OCI-LY1 (cell line): ENCODE results near the gene AP3S2.

ENCODE experiments used
- H2AFZ ChIP-seq: fragments of 200-600 bp; sonication (generic), shearing (Covaris generic); 2 replicates; pipeline ENCODE4 v1.6.0; 2014; ENCODE audit warnings: antibody characterized with exemption, mild to moderate bottlenecking, low read length
- H3F3A ChIP-seq: fragments of 200-600 bp; sonication (generic), shearing (Covaris generic); 2 replicates; pipeline ENCODE4 v1.6.0; 2014; ENCODE audit warnings: mild to moderate bottlenecking, antibody characterized with exemption, low read length, moderate library complexity; ENCODE audit not compliant: insufficient read depth
- H3K27ac ChIP-seq: fragments of 200-600 bp; sonication (generic); 2 replicates; pipeline ENCODE4 v1.5.1; 2014; ENCODE audit warnings: low read length, mixed run types, mild to moderate bottlenecking, low read depth; ENCODE audit not compliant: poor library complexity, severe bottlenecking
- H3K27me3 ChIP-seq: fragments of 200-600 bp; sonication (generic); 2 replicates; pipeline ENCODE4 v1.6.0; 2014; ENCODE audit warnings: antibody characterized with exemption, mild to moderate bottlenecking, low read length, moderate library complexity; ENCODE audit not compliant: insufficient read depth
- H3K36me3 ChIP-seq: fragments of 200-600 bp; sonication (generic); 2 replicates; pipeline ENCODE4 v1.6.1; 2014; ENCODE audit warnings: mild to moderate bottlenecking, antibody characterized with exemption, low read length, moderate library complexity, mixed read lengths; ENCODE audit not compliant: insufficient read depth
- H3K4me1 ChIP-seq: fragments of 200-600 bp; sonication (generic); 2 replicates; pipeline ENCODE4 v1.5.1; 2014; ENCODE audit warnings: mild to moderate bottlenecking, low read length, moderate library complexity; ENCODE audit not compliant: insufficient read depth, severe bottlenecking
- H3K4me2 ChIP-seq: fragments of 200-600 bp; sonication (generic), shearing (Covaris generic); 2 replicates; pipeline ENCODE4 v1.6.1; 2014; ENCODE audit warnings: low read length
- H3K4me3 ChIP-seq: fragments of 200-600 bp; sonication (generic); 2 replicates; pipeline ENCODE4 v1.5.1; 2014; ENCODE audit warnings: low read length, low read depth, mild to moderate bottlenecking, mixed read lengths; ENCODE audit not compliant: poor library complexity, severe bottlenecking
- H3K79me2 ChIP-seq: fragments of 200-600 bp; shearing (Covaris generic); 2 replicates; pipeline ENCODE4 v1.6.1; 2016; ENCODE audit warnings: mixed run types, low read length, mixed read lengths; ENCODE audit not compliant: insufficient read depth
- H3K9ac ChIP-seq: fragments of 200-600 bp; sonication (generic), shearing (Covaris generic); 2 replicates; pipeline ENCODE4 v1.6.1; 2014; ENCODE audit warnings: mild to moderate bottlenecking, low read length, mixed read lengths
- H3K9me2 ChIP-seq: fragments of 200-600 bp; sonication (generic), shearing (Covaris generic); 2 replicates; pipeline ENCODE4 v1.6.1; 2014; ENCODE audit warnings: low read depth, mild to moderate bottlenecking, low read length, mixed read lengths
- H3K9me3 ChIP-seq: fragments of 200-600 bp; shearing (Covaris generic); 2 replicates; pipeline ENCODE4 v1.6.1; 2014; ENCODE audit warnings: low read length, mixed read lengths
- H4K20me1 ChIP-seq: fragments of 200-600 bp; sonication (generic), shearing (Covaris generic); 2 replicates; pipeline ENCODE4 v1.6.0; 2016; ENCODE audit warnings: mild to moderate bottlenecking, low read length; ENCODE audit not compliant: insufficient read depth
- EZH2 ChIP-seq: fragments of 200-600 bp; sonication (generic), shearing (Covaris generic); IDR thresholded peaks from 2 replicates; pipeline ENCODE4 v1.8.0; 2017; ENCODE audit warnings: borderline replicate concordance, mixed run types, mild to moderate bottlenecking, antibody characterized with exemption, low read length, moderate library complexity, mixed read lengths
- TF ChIP-seq, protein P1 (sequence below): fragments of 200-600 bp; sonication (generic), shearing (Covaris generic); IDR thresholded peaks from 2 replicates; pipeline ENCODE4 v1.5.1; 2017; ENCODE audit warnings: mild to moderate bottlenecking, antibody characterized with exemption, low read length, moderate library complexity, mixed read lengths

AP3S2 gene

DNA sequence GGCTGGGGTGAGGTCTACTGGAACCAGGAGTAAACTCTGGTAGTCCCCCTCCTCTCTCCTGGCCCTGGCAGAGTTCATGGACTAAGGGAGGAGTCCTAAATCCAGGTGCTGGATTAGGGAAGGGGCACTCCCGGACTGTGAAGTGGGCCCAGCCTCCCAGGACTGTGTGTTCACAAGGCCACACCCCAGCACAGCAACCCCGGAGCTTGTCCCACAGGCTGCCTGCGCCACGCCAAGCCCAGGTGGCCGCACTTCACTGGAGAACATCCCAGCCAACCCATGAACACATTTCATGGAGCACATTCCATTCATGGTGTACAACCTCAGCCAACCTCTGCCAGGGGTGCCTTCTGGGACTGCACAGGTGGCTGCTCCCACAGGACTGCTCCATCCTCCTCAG lies 10.7 kb upstream of the AP3S2 start:
- H3K4me2 ChIP-seq, result no peak overlapping the region
- TF ChIP-seq, protein P1, sequence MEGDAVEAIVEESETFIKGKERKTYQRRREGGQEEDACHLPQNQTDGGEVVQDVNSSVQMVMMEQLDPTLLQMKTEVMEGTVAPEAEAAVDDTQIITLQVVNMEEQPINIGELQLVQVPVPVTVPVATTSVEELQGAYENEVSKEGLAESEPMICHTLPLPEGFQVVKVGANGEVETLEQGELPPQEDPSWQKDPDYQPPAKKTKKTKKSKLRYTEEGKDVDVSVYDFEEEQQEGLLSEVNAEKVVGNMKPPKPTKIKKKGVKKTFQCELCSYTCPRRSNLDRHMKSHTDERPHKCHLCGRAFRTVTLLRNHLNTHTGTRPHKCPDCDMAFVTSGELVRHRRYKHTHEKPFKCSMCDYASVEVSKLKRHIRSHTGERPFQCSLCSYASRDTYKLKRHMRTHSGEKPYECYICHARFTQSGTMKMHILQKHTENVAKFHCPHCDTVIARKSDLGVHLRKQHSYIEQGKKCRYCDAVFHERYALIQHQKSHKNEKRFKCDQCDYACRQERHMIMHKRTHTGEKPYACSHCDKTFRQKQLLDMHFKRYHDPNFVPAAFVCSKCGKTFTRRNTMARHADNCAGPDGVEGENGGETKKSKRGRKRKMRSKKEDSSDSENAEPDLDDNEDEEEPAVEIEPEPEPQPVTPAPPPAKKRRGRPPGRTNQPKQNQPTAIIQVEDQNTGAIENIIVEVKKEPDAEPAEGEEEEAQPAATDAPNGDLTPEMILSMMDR, result no peak
- TF ChIP-seq EZH2, result no peak

DNA sequence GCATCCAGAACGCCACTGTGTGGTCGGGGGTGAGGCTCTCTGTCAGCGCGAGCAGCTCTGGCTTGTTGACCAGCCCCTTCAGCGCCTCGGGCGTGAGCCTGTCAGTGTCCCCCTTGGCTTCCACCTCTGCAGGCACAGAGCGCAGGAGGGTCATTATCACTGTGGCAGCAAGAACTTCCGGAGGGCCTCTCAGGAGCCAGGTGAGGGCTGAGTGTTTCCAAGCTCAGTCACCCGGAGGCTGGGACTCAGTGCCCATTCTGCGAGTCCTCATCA lies 10.0 kb upstream of the AP3S2 start:
- Histone ChIP-seq H3K79me2 (no peaks in the 10 kb centered on the region), H3F3A (no peaks in the 10 kb centered on the region)

More for the DNA sequence above, 10.7 kb upstream of the AP3S2 start:
- H3K9me2 ChIP-seq, result no peaks in the 10 kb centered on the region
- H2AFZ ChIP-seq, result no peak overlapping the region
- H3K36me3 ChIP-seq, result no peaks in the 10 kb centered on the region
- H3K9ac ChIP-seq, result no peak overlapping the region
- no peaks in the 10 kb centered on the region for H3K79me2 ChIP-seq
- no peaks in the 10 kb centered on the region for H3K9me3 ChIP-seq
- peaks cover 27% of the 10 kb centered on the region for H3K27me3 ChIP-seq
- no peaks in the 10 kb centered on the region for H4K20me1 ChIP-seq
- no peak overlapping the region for H3K4me3 ChIP-seq
- no peaks in the 10 kb centered on the region for H3K4me1 ChIP-seq
- H3F3A ChIP-seq, result no peaks in the 10 kb centered on the region
- H3K27ac ChIP-seq, result no peak overlapping the region

DNA sequence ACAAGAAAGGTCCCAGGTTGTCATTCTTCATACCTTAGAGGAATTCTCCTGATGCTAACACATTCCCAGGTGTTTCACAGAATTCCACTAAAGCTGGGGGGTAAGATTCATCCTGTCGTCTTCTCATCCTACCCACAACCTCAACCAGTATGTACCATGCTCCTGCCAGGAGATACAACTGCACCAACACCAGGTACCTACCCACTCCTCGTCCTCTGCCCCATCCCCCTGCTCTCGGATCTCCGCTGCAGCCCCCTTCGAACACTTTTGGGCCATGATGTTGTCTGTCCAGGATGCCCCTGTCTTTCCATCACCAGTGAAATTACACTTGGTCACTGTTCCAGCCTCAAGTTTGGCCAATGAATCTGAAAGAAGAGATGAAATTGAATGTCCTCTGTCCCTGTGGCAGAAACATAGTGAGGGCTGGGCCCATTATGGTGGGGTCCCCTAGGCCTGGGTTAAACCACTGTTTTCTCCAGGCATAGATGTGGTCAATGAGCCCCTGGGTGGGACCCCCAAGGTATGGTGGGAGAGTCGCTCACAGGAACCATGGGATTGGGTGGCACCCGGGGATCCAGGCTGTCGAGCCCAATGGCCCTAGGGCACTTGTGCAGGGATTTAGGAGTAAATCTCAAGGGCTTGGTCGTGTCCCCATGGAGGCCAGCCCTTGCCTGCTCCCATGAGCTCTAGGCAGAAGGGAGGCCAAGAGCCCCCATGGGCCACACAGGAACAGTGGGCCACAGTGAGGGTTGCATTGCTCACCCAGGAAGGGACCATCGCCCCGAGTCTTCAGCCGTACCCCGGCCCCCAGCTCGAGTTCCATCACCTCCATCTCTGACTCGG lies 9.4 kb upstream of the AP3S2 start:
- TF ChIP-seq, protein P1, result no peak
- TF ChIP-seq EZH2, result no peak
- Histone ChIP-seq H3K4me2 (no peak overlapping the region), H4K20me1 (no peaks in the 10 kb centered on the region), H3K4me1 (no peaks in the 10 kb centered on the region), H3K9me3 (no peaks in the 10 kb centered on the region), H3K27me3 (peaks cover 27% of the 10 kb centered on the region), H3K4me3 (no peak overlapping the region), H3K9ac (no peak overlapping the region), H2AFZ (no peak overlapping the region), H3F3A (no peaks in the 10 kb centered on the region), H3K36me3 (no peaks in the 10 kb centered on the region), H3K27ac (no peak overlapping the region), H3K79me2 (no peaks in the 10 kb centered on the region), H3K9me2 (no peaks in the 10 kb centered on the region)

More for the DNA sequence above, 10.0 kb upstream of the AP3S2 start:
- Histone ChIP-seq H3K4me2 (no peak overlapping the region), H3K27ac (no peak overlapping the region), H3K9ac (no peak overlapping the region), H3K27me3 (peaks cover 27% of the 10 kb centered on the region), H2AFZ (no peak overlapping the region), H3K9me3 (no peaks in the 10 kb centered on the region), H3K4me3 (no peak overlapping the region), H3K4me1 (no peaks in the 10 kb centered on the region), H4K20me1 (no peaks in the 10 kb centered on the region), H3K36me3 (no peaks in the 10 kb centered on the region), H3K9me2 (no peaks in the 10 kb centered on the region)
- no peak for TF ChIP-seq EZH2
- TF ChIP-seq, protein P1, result no peak
